Stimulated activated naive CD4-positive, alpha-beta T cell treated with Interleukin-2 at 50 U/mL for 16 hours (primary cell): ENCODE data around the gene TCHH.
"Not testable (repeated sequence)": the region's sequence is repeated elsewhere in the genome, so short reads cannot be mapped to it uniquely, and the experiment has no call there.

Experiments used
- DNase-seq: peaks from one replicate; lab custom pipeline; 2025; lab: John Stamatoyannopoulos, UW

Gene TCHH

DNA sequence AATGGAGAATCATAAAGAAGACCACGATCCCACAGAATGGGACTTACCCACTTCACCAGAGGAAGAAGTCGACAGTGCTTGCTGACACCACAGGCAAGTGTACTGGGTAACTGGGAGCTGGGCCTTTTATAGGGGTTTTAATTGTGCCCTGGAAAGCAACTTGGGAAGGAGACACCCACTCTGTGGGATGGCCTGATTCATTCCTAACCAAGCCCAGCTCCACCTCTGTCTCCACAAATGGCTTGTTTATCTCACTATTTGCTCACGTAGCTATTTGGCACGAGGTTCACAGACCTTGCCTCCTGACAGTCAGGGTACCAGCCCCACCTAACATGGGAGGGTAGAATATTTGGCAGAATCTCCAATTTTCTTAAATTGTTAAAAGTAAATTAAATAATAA lies at the start of gene TCHH:
TCHH (minus strand) TSS at position 101 of the 400 bp plus-strand sequence. CDS start 1,364 bp downstream, outside the sequence.
- DNase-seq: no peak

- DNase-seq: no peak
Measured at GRCh38 chr1:152164517-152165136, 49.4 kb upstream of the TCHH start.

GRCh38 chr1:152162792-152163463 lies 47.7 kb upstream of the TCHH start:
- no peak for DNase-seq

DNA sequence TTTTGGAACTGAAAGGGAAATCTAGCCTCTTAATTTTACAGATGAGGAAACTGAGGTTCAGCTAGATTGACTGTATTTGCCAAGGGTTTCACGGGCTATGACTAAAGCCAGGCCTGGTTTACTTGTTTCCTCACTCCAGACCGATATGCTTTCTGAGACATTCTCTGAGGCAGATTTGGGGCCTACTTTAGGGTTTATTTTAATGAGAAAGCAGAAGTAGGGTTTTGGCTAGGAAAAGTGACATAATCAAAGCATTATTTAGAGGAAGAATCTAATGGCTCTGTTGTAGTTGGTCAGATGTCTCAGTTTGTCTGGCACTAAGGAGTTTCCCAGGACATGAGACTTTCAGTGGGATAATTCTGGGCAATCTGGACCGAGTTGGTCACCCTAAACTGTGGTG lies 45.3 kb upstream of the TCHH start:
- no peak for DNase-seq

GRCh38 chr1:152159144-152159543 lies 43.9 kb upstream of the TCHH start, which contains the start of gene RPTN:
RPTN (minus strand) TSS chr1:152159228; CDS start chr1:152157889, 1,339 bp downstream.
- DNase-seq: no peak

DNA sequence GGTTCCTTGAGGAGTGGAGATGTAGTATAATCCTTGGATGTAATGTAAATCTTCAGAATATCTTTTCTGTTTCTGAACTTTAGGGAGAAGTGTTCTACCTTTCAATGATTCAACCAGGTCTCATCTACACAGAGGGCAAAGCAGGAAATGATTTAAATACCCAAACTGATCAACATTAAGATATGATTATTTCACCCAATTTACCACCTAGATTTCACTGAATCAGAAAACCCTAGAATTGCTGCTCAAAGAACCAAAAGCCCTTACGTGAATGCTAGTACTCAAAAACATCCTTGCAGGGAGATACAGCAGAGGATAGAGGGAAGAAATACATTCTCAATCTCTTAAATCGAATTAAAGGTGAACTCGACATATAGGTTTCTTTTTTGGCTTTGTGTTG lies 38.8 kb upstream of the TCHH start:
- no peak for DNase-seq

GRCh38 chr1:152151646-152152045 lies 36.4 kb upstream of the TCHH start:
- DNase-seq: no peak

DNA sequence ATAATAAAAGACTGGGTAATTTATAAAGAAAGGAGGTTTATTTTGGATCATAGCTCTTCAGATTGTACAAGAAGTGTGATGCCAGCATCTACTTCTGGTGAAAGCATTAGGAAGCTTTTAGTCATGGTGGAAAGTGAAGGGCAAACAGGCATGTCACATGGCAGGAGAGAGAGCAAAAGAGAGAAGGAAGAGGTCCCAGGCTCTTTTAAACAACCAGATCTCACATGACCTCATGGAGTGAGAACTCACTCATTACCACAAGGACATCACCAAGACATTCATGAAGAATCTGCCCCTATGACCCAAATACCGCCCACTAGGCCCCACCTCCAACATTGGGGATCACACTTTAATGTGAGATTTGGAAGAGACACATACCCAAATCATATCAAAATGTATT lies 33.7 kb upstream of the TCHH start:
- no peak for DNase-seq

GRCh38 chr1:152148051-152148450 lies 32.8 kb upstream of the TCHH start:
- DNase-seq: no peak

DNA sequence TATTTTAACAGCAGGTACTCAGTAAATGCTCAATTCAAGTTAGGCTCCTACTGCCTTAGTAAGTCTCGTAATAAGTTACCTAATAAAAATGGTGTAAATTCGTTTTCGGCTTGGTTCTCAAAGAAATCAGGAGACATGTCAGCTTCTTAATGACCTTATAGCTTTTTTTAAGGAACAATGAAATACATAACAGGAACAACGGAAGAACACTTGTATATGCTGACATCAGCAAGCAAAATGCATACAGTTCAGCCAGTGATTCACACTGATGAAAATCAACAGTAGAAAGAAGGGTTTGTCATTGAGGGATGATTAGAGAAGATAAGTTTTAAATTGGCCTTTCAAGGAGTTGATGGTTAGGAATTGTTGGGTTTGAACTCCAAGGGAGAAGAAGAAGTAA lies 30.5 kb upstream of the TCHH start:
- no peak for DNase-seq

DNA sequence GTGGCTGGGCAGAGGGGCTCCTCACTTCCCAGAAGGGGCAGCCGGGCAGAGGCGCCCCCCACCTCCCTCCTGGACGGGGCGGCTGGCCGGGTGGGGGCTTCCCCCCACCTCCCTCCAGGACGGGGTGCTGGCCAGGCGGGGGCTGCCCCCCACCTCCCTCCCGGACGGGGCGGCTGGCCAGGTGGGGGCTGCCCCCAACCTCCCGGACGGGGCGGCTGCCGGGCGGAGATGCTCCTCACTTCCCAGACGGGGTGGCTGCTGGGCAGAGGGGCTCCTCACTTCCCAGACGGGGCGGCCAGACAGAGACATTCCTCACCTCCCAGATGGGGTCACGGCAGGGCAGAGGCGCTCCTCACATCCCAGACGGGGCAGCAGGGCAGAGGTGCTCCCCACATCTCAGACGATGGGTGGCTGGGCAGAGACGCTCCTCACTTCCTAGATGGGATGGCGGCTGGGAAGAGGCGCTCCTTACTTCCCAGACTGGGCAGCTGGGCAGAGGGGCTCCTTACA lies 29.5 kb upstream of the TCHH start:
- DNase-seq: not testable (repeated sequence)

- peak; percentile 17 for DNase-seq
Measured at GRCh38 chr1:152143150-152143887, 28.1 kb upstream of the TCHH start.

DNA sequence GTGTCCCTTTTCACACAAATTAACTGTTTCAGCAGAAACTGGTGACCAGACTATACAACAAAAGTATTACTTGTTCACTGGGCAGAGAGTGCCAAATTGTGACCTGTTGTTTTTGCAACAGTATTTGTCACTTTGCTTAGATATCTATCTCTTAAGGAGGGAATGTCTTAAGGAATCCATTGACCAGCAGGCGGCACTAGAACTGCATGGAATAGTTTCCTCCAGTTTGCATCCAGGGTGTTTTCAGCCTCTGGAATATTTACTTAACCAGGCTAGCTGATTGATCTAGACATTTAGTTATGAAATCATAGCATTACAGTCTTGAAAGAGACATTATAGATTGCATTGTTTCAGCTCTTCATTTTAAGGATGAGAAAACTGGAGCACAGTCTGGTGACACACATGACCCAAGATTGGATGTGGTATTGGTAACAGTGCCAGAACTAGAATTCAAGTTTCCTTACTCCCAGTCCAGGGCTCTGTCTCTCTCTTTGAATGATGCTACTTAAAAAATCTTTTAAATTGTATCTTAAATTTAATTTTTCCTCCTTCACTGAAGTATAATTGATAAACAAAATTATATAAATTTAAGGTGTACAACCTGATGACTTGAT lies 26.8 kb upstream of the TCHH start:
- no peak for DNase-seq

DNA sequence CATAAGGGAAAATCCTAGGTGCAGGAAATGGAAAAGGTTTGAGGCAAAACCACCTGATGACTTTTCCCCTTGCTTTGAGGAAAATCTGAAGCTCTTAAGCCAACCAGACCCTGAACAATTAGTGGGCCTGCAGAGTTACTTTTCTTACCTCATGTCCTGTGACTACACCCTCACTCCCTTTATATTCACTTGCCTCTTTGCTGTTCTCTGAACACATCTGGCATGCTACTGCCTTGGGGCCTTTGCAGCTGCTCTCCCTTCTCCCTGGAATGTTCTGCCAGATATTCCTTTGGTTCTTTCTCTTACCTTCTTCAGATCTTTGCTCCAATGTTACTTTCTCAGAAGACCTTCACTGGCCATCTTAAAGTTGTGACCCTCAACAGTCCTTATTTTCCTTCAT lies 22.0 kb upstream of the TCHH start:
- no peak for DNase-seq

DNA sequence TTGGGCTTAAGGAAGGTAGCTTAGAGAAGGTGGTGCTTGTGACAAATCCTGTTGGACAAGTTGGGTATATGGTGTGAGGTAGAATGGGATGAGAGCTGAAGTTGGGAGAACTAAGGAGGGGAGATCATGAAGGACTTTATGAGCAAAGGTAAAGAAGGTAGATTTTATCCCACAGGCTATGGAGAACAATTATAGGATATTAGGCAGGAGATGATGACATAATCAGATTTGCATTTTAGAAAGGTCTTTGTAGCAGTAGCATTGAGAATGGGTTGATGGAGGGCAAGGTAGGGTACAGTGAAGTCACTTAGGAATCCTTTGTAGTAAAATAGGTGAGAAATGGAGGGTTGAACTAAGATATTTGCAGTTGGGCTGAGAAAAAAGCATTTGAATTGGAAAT lies 14.9 kb upstream of the TCHH start:
- DNase-seq: no peak

DNA sequence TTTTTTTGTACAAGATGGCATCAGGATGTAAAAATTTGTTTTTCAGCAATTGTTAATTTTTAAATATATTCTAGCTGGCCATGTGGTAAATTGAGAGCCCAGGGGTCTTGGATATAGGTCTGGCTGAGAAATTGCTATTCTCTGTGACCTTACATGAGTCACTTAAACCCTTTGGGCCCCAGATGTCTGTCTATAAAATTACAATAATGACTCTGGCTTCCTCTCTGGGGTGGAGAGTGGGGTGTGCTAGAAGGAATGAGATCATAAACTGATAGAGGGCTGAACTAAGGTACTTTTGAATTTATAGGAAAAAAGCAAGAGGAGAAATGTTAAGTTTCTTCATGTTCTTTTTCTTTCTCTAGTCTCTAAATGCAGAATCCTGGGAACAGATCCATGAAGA lies 12.4 kb upstream of the TCHH start:
- no peak for DNase-seq

- DNase-seq: no peak
Measured at GRCh38 chr1:152125834-152126443, 10.7 kb upstream of the TCHH start.

DNA sequence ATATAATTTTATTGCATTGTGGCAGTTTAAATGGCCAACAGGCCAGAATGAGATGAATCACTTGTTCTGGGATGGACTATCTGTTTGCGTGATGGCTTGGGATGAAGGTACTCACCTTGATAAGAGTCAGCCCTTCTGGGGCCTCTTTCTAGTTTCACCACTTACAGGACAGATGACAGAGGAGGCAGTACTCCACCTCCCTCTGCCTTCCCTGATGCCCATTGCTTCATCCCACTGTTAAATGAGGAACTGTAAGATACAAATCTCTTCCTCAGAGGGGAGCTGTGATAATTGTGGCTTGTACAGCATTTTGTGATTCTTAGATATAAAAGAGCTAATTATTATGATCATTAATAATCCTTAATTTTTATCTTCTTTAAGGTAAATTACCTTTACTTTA lies 3.7 kb upstream of the TCHH start:
- DNase-seq: no peak

GRCh38 chr1:152112885-152113432 lies 2.3 kb downstream of the TCHH start:
- no peak for DNase-seq

- DNase-seq: no peak
Measured at GRCh38 chr1:152112101-152112884, 3.0 kb downstream of the TCHH start.

GRCh38 chr1:152111515-152111968 lies 3.7 kb downstream of the TCHH start:
- peak; percentile 8 for DNase-seq
